ENCODE results near the gene C6orf47. TPM values are rescaled to one million over a fixed set of nuclear protein-coding genes. Genes with fewer than 3 reads are reported as not detected.
A peak's percentile ranks its signal among the peaks of the same experiment; 100 is the strongest.

C6orf47 gene
- total and polyA plus RNA-seq, 4 donors = 18.9 to 26.8 (median 24.0) TPM

- Histone ChIP-seq H3K4me3 (peak overlapping the region; percentile 50), H3K27me3 (ENCODE audit: control insufficient read depth in 3 of 3, insufficient read depth in 3 of 3, low read length in 2 of 3) (no peaks in the 10 kb centered on the region), H3K9ac (ENCODE audit: insufficient read depth in 1 of 2, low read length in 2 of 2) (peak overlapping the region; percentile 81 to 84), H3K4me1 (ENCODE audit: control insufficient read depth in 5 of 5, insufficient read depth in 5 of 5, low read length in 5 of 5) (peaks cover 3 to 45% (median 16%) of the 10 kb centered on the region in 5 donors), H3K36me3 (ENCODE audit: control insufficient read depth in 4 of 4, insufficient read depth in 4 of 4, low read length in 4 of 4) (peaks cover 7 to 30% (median 20%) of the 10 kb centered on the region in 4 donors), H3K9me3 (ENCODE audit: control insufficient read depth in 4 of 4, insufficient read depth in 3 of 4, low read length in 3 of 4) (no peaks in the 10 kb centered on the region), H3K27ac (ENCODE audit: low read depth in 1 of 2, low read length in 1 of 2) (peak overlapping the region; percentile 89 to 96)
- 21 to 31% methylated on average over 17 of the region's 17 CpGs for WGBS, 2 donors
- ATAC-seq (ENCODE audit: insufficient read depth, low FRiP score) = no peak
- peak in 2 of 3 donors; percentile 23 to 43 for DNase-seq
- no peak for TF ChIP-seq CTCF (IDR thresholded peaks at IDR 0.05; ENCODE audit: control extremely low read depth, extremely low read depth)
Observed at GRCh38 chr6:31663961-31664789, 3.6 kb upstream of the C6orf47 start.

- Histone ChIP-seq H3K36me3 (ENCODE audit: control insufficient read depth in 4 of 4, insufficient read depth in 4 of 4, low read length in 4 of 4) (peaks cover 0 to 22% (median 14%) of the 10 kb centered on the region in 4 donors), H3K4me3 (no peak overlapping the region), H3K27ac (ENCODE audit: low read depth in 1 of 2, low read length in 1 of 2) (peak overlapping the region; percentile 38 to 96), H3K4me1 (ENCODE audit: control insufficient read depth in 5 of 5, insufficient read depth in 5 of 5, low read length in 5 of 5) (peaks cover 8 to 54% (median 16%) of the 10 kb centered on the region in 5 donors), H3K27me3 (ENCODE audit: control insufficient read depth in 3 of 3, insufficient read depth in 3 of 3, low read length in 2 of 3) (no peaks in the 10 kb centered on the region), H3K9ac (ENCODE audit: insufficient read depth in 1 of 2, low read length in 2 of 2) (peak overlapping the region; percentile 4 to 84), H3K9me3 (ENCODE audit: control insufficient read depth in 4 of 4, insufficient read depth in 3 of 4, low read length in 3 of 4) (no peaks in the 10 kb centered on the region)
- no peak for TF ChIP-seq CTCF (IDR thresholded peaks at IDR 0.05; ENCODE audit: control extremely low read depth, extremely low read depth)
- ATAC-seq (ENCODE audit: insufficient read depth, low FRiP score) = no peak
- no peak for DNase-seq
- 62% methylated on average over 9 of the region's 9 CpGs for WGBS, 2 donors
Observed at GRCh38 chr6:31663126-31663960, 2.8 kb upstream of the C6orf47 start.

GRCh38 chr6:31662124-31662723 lies 1.6 kb upstream of the C6orf47 start:
- no peak for DNase-seq
- Histone ChIP-seq H3K27me3 (ENCODE audit: control insufficient read depth in 3 of 3, insufficient read depth in 3 of 3, low read length in 2 of 3) (no peaks in the 10 kb centered on the region), H3K27ac (ENCODE audit: low read depth in 1 of 2, low read length in 1 of 2) (no peak overlapping the region), H3K4me3 (no peak overlapping the region), H3K4me1 (ENCODE audit: control insufficient read depth in 5 of 5, insufficient read depth in 5 of 5, low read length in 5 of 5) (peaks cover 8 to 57% (median 16%) of the 10 kb centered on the region in 5 donors), H3K9ac (ENCODE audit: insufficient read depth in 1 of 2, low read length in 2 of 2) (no peak overlapping the region), H3K36me3 (ENCODE audit: control insufficient read depth in 4 of 4, insufficient read depth in 4 of 4, low read length in 4 of 4) (peaks cover 3 to 18% (median 10%) of the 10 kb centered on the region in 4 donors), H3K9me3 (ENCODE audit: control insufficient read depth in 4 of 4, insufficient read depth in 3 of 4, low read length in 3 of 4) (no peaks in the 10 kb centered on the region)
- 87 to 89% methylated on average over 10 to 12 of the region's 12 CpGs for WGBS, 2 donors
- ATAC-seq (ENCODE audit: insufficient read depth, low FRiP score) = no peak
- no peak for TF ChIP-seq CTCF (IDR thresholded peaks at IDR 0.05; ENCODE audit: control extremely low read depth, extremely low read depth)
